Measurements from ENCODE around the gene SUN2.

GRCh38 chr22:38782402-38783094, 26.8 kb upstream of the SUN2 start:
- TF ChIP-seq ZNF549 (CRISPR knock-in tag; IDR thresholded peaks at IDR 0.05) = no peak
- TF ChIP-seq ZNF432 (CRISPR knock-in tag; IDR thresholded peaks at IDR 0.05; ENCODE audit: borderline replicate concordance) = no peak
- TF ChIP-seq TOPORS (CRISPR knock-in tag; IDR thresholded peaks at IDR 0.05) = no peak
- TF ChIP-seq PRDM15 (CRISPR knock-in tag; IDR thresholded peaks at IDR 0.05) = no peak

Measured in HepG2 (cell line).